ENCODE measurements around the gene PNMA8C. TPM values are rescaled to one million over a fixed set of nuclear protein-coding genes. Genes with fewer than 3 reads are reported as not detected.
"Not testable (repeated sequence)": the region's sequence is repeated elsewhere in the genome, so short reads cannot be mapped to it uniquely, and the experiment has no call there.

The PNMA8C gene
- total RNA-seq, 2 experiments from 2014 or later: not detected

DNA sequence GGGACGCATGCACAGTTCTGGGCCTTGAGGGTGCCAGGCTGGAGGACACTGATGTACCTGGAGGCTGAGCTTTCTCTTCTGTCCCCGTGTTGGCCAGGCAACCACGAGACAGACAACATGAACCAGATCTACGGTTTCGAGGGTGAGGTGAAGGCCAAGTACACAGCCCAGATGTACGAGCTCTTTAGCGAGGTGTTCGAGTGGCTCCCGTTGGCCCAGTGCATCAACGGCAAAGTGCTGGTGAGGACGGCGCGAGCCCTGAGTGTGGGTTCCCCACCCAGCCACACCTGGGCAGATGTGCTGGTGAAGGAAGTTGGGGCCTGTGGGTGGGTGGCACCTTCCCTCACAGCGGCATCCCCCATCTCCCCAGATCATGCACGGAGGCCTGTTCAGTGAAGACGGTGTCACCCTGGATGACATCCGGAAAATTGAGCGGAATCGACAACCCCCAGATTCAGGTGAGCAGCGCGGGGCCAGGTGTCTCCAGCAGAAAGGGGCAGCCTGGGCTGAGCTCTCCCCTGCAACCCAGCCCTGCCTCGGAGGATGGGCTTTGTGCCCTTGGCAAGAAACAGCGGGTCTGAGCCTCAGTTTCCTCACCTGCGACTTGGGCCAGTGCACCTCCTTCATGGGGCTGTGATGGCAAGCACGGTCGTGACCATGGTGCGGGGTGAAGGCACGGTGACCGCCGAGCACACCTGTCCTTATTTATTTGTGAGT is 41.6 kb downstream of the PNMA8C start:
- Mint-ChIP-seq H3K9me3 (peaks cover 2% of the 10 kb centered on the region), H3K27me3 (no peaks in the 10 kb centered on the region), H3K36me3 (ENCODE audit: low read depth) (peaks cover 72% of the 10 kb centered on the region), H3K4me3 (no peak overlapping the region), H3K4me1 (no peaks in the 10 kb centered on the region), H3K27ac (no peak overlapping the region)
- ChIA-PET POLR2A (interaction anchor here (1.4 kb wide), 1 partner anchor 16 kb away, joined by 3 read pairs; no protein-coding TSS in a partner anchor), CTCF (interaction anchor here (1.0 kb wide), 1 partner anchor 9 kb away, joined by 3 read pairs; no protein-coding TSS in a partner anchor)
- DNase-seq: no peak

DNA sequence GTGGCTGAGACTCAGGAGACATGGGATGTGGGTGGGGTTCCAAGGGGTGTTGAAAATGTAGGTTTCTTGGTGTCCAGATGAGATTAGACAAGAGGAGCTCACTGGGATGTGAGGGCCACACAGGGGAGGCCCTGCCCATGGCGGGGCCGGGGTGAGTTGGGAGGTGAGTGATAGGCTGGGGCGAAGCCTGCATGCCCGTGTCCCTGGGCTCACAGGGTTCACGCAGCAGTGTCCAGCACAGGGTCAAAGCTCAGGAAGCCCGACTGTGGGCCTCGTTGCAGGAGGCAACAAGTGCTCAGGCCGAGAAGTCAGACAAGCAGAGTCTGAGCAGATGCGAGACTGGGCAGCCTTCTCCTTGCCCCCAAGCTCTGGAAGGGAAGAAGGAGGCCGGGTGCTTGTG is 42.6 kb downstream of the PNMA8C start:
- no peaks in the 10 kb centered on the region for H3K27me3 Mint-ChIP-seq
- no peaks in the 10 kb centered on the region for H3K4me1 Mint-ChIP-seq
- ChIA-PET POLR2A (interaction anchor here (1.4 kb wide), 1 partner anchor 15 kb away, joined by 3 read pairs; no protein-coding TSS in a partner anchor), CTCF (no interaction called here)
- H3K9me3 Mint-ChIP-seq: peaks cover 2% of the 10 kb centered on the region
- H3K27ac Mint-ChIP-seq: no peak overlapping the region
- DNase-seq: no peak
- peaks cover 69% of the 10 kb centered on the region for H3K36me3 Mint-ChIP-seq (ENCODE audit: low read depth)
- H3K4me3 Mint-ChIP-seq: no peak overlapping the region

DNA sequence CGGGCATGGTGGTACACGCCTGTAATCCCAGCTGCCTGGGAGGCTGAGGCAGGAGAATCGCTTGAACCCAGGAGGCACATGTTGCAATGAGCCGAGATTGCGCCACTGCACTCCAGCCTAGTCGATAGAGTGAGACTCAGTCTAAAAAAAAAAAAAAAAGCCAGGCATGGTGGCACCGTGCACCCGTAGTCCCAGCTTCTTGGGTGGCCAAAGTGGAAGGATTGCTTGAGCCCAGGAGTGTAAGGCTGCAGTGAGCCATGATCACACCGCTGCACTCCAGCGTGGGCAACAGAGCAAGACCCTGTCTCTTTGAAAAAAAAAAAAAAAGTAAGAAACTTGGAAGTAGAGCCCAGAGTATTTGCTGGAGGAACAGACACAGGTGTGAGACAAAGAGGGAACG is 43.1 kb downstream of the PNMA8C start:
- H3K27me3 Mint-ChIP-seq: no peaks in the 10 kb centered on the region
- peaks cover 71% of the 10 kb centered on the region for H3K36me3 Mint-ChIP-seq (ENCODE audit: low read depth)
- no peak overlapping the region for H3K4me3 Mint-ChIP-seq
- POLR2A ChIA-PET: interaction anchor here (1.4 kb wide), 1 partner anchor 15 kb away, joined by 3 read pairs; no protein-coding TSS in a partner anchor
- CTCF ChIA-PET: no interaction called here
- H3K9me3 Mint-ChIP-seq: peaks cover 2% of the 10 kb centered on the region
- no peak overlapping the region for H3K27ac Mint-ChIP-seq
- no peaks in the 10 kb centered on the region for H3K4me1 Mint-ChIP-seq
- no peak for DNase-seq

DNA sequence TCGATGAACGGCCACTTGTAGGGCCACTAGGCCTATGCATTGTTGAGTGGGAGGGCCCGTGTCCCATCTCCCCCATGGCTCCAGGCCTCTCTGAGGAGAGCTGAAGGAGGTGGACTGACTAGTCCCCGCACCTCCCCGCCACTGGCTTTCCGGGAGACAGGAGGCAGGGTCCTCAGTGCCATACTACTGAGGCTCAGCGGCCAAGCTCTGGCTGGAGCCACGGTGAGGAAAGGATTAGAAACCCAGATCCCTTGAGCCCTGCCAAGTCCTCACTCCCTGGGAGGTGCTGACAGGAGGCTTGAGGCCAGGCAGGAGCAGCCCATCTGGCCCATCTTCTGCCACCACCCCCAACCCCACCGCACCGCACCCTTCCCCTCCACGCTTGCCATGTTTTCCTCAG is 44.3 kb downstream of the PNMA8C start:
- ChIA-PET CTCF (no interaction called here), POLR2A (interaction anchor here (0.6 kb wide), 1 partner anchor 23 kb away, joined by 3 read pairs; no protein-coding TSS in a partner anchor)
- H3K36me3 Mint-ChIP-seq (ENCODE audit: low read depth): peaks cover 73% of the 10 kb centered on the region

DNA sequence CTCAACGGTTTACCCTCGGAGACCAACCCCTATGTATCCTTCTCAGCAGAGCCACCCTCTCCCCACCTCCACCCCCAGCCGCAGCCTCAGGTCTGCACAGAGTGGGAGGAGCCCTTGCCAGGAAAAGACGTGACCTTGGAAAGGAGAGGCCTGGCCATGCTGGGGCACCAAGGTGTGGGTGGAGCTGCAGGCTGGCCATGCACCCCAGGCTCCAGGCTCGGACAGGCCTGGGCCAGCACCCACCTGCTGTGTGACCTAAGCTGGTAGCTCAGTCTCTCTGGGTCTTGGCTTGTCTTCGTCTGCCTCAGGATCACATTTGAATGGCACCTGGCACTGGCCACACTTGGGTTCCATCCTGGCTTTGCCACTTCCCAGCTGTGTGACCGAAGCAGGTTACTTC is 44.9 kb downstream of the PNMA8C start:
- Mint-ChIP-seq H3K4me3 (no peak overlapping the region), H3K27me3 (no peaks in the 10 kb centered on the region), H3K4me1 (no peaks in the 10 kb centered on the region), H3K36me3 (ENCODE audit: low read depth) (peaks cover 71% of the 10 kb centered on the region), H3K9me3 (no peaks in the 10 kb centered on the region), H3K27ac (no peak overlapping the region)
- ChIA-PET POLR2A (no interaction called here), CTCF (no interaction called here)
- no peak for DNase-seq

More for the DNA sequence above, 44.3 kb downstream of the PNMA8C start:
- DNase-seq: no peak
- Mint-ChIP-seq H3K27ac (no peak overlapping the region), H3K9me3 (peaks cover 1% of the 10 kb centered on the region), H3K4me1 (no peaks in the 10 kb centered on the region), H3K27me3 (no peaks in the 10 kb centered on the region), H3K4me3 (no peak overlapping the region)

DNA sequence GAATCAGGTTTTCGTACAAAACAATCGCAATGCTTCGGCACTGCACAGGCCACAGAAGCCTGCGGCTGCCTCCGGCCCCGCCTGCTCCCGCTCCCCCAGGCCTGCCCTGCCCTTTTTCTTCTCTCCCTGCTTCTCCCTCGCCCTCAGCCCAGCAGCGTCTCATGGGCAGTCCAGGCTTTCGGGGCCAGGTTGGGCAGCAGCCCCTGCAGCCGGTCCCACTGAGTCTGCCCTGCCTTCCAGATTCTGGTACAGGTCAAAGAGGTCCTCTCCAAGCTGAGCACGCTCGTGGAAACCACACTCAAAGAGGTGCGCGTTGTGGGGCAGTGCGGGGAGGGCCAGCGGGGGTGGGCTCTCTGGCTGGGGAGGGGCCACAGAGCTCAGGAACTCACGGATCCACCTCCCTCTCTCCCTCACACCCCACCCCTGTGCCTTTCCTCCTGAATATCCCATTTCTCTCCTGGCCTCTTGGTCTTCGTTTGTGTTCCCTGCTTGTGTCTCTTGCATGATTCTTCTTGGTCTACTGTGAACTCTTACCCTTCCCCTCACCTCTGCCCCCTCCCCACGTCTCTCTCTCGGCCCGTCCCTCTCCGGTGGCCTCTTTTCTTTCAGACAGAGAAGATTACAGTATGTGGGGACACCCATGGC is 45.4 kb downstream of the PNMA8C start:
- POLR2A ChIA-PET: no interaction called here
- DNase-seq: no peak
- CTCF ChIA-PET: no interaction called here

DNA sequence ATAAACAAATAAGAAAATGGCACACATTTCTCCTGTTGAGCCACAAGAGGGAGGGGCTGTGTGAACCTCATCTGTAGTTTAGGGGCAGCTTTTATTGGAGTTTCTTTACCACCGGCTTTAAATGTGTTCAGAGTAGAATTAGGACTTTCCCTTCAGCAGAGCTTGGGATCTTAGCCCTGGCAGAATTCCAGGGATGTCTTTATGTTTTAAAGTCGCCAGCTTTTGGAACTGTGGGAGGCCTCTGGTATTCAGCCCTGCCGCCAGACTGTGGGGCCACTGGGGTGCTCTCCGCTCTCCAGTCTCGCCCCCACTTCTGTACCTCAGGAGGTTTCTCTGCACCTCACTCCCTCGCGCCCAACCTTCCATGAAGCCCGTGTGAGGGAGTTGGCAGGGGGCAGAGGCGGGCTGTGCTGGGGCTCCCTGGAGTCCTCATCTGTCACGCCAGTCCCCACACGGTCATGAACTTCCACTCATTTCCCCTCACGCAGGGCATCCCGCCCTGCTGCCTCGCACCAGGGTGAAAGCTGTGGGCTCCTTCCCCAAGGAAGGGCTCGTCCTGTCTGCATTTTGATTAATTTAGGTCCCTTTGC is 46.9 kb downstream of the PNMA8C start:
- no peaks in the 10 kb centered on the region for H3K4me1 Mint-ChIP-seq
- ChIA-PET POLR2A (interaction anchor here (1.0 kb wide), 1 partner anchor 13 kb away, joined by 3 read pairs; no protein-coding TSS in a partner anchor), CTCF (interaction anchor here (1.8 kb wide), 1 partner anchor 14 kb away, joined by 5 read pairs; no protein-coding TSS in a partner anchor)
- H3K4me3 Mint-ChIP-seq: no peak overlapping the region
- no peaks in the 10 kb centered on the region for H3K27me3 Mint-ChIP-seq
- H3K36me3 Mint-ChIP-seq (ENCODE audit: low read depth): peaks cover 66% of the 10 kb centered on the region
- no peak for DNase-seq
- no peaks in the 10 kb centered on the region for H3K9me3 Mint-ChIP-seq
- no peak overlapping the region for H3K27ac Mint-ChIP-seq

More for the DNA sequence above, 45.4 kb downstream of the PNMA8C start:
- no peaks in the 10 kb centered on the region for H3K9me3 Mint-ChIP-seq
- no peak overlapping the region for H3K4me3 Mint-ChIP-seq
- H3K36me3 Mint-ChIP-seq (ENCODE audit: low read depth): peaks cover 71% of the 10 kb centered on the region
- no peak overlapping the region for H3K27ac Mint-ChIP-seq
- H3K27me3 Mint-ChIP-seq: no peaks in the 10 kb centered on the region
- no peaks in the 10 kb centered on the region for H3K4me1 Mint-ChIP-seq

DNA sequence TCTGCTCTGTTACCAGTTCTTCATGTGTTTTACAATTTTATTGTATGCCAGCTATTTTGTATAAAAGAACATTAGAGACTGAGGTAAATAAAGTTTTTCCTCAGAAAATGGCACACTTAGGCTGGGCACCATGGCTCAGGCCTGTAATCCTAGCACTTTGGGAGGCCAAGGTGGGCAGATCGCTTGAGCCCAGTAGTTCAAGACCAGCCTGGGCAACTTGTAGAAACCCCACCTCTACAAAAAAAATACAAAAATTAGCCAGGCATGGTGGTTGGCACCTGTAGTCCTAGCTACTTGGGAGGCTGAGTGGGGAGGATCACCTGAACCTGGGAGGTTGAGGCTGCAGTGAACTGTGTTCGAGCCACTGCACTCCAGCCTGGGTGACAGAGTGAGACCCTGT is 47.4 kb downstream of the PNMA8C start:
- H3K27me3 Mint-ChIP-seq: no peaks in the 10 kb centered on the region
- no peak overlapping the region for H3K4me3 Mint-ChIP-seq
- ChIA-PET CTCF (interaction anchor here (1.8 kb wide), 1 partner anchor 14 kb away, joined by 5 read pairs; no protein-coding TSS in a partner anchor), POLR2A (interaction anchor here (1.0 kb wide), 1 partner anchor 14 kb away, joined by 3 read pairs; no protein-coding TSS in a partner anchor)
- H3K4me1 Mint-ChIP-seq: no peaks in the 10 kb centered on the region
- DNase-seq: no peak
- no peak overlapping the region for H3K27ac Mint-ChIP-seq
- peaks cover 68% of the 10 kb centered on the region for H3K36me3 Mint-ChIP-seq (ENCODE audit: low read depth)
- H3K9me3 Mint-ChIP-seq: no peaks in the 10 kb centered on the region

DNA sequence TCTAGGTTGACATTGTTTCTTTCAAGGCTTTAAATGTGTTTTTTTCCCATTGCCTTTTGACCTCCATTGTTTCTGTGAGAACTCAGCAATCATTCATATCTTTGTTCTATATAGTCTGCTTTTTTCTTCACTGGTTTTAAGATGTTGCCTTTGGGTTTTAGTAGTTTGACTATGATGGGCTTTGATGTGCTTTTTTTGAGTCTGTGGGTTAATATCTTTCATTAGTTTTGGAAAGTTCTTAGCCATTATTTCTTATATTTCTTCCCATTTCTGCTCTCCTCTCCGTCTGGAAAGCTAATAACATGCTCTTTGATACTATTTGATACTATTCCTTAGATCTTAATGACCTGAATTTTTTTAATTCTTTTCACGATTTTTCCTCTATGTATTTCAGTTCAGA is 48.0 kb downstream of the PNMA8C start:
- Mint-ChIP-seq H3K4me3 (no peak overlapping the region), H3K9me3 (no peaks in the 10 kb centered on the region), H3K27ac (no peak overlapping the region), H3K4me1 (no peaks in the 10 kb centered on the region), H3K36me3 (ENCODE audit: low read depth) (peaks cover 70% of the 10 kb centered on the region), H3K27me3 (no peaks in the 10 kb centered on the region)
- POLR2A ChIA-PET: no interaction called here
- CTCF ChIA-PET: interaction anchor here (1.8 kb wide), 1 partner anchor 15 kb away, joined by 5 read pairs; no protein-coding TSS in a partner anchor
- no peak for DNase-seq

DNA sequence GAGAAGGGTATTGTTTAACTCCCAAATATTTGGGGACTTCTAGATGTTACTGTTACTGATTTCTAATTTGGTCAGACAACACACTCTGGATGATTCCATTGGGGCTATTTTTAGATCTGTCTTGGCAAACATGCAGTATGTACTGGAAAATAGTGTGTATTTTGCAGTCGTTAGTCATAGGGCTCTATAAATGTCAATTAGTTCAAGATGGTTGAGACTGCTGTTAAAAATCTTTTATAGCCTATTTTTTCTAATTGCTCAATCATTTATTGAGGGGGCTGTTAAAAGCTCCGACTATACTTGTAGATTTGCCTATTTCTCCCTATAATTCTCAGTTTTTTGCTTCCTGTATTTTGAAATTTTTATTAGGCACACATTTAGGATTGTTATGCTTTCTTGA is 50.5 kb downstream of the PNMA8C start:
- DNase-seq: no peak

DNA sequence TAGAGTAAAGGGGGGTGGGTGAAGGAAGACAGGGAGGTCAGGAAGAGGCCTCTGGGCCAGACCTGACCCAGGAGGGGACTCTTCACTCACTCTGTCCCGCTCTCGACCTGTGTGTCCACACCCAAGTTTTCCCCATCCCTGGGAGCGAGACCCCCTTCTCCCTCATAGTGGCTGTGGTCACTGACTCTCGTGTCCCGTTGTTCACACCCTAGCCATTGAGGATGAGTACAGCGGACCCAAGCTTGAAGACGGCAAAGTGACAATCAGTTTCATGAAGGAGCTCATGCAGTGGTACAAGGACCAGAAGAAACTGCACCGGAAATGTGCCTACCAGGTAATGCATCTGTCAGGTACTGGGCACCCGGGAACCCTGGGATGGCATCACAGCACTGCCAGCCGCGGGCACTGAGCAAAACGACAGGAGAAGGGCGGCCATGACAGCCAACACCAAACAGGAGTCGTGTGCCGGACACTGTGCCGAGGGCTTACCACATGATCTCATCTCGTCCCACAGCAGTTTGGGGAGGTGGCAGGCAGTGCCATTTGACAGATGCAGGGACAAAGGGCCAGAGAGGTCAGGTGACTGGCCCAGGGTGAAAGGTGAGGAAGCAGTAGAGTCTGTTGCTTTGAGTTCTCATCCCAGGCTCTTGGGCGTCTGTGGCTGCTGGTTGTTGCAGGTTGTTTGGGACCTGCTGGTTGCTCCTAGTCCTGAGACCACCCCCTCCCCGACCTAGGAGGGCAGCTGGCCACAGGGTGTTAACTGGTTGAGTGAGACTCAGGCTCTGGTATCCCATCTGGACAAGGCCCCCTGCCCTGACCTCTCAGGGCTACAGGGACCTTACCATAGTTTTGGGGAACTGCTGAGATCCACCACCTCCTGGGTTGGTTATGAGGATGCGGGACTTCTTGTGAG is 52.2 kb downstream of the PNMA8C start:
- CTCF ChIA-PET: interaction anchor here (0.6 to 1.1 kb wide), 2 partner anchors 16 to 26 kb away, joined by 3 read pairs; no protein-coding TSS in a partner anchor
- POLR2A ChIA-PET: no interaction called here
- Mint-ChIP-seq H3K9me3 (no peaks in the 10 kb centered on the region), H3K4me3 (no peak overlapping the region), H3K4me1 (peaks cover 9% of the 10 kb centered on the region), H3K36me3 (ENCODE audit: low read depth) (peaks cover 44% of the 10 kb centered on the region), H3K27ac (no peak overlapping the region), H3K27me3 (no peaks in the 10 kb centered on the region)
- no peak for DNase-seq

More for the DNA sequence above, 50.5 kb downstream of the PNMA8C start:
- Mint-ChIP-seq H3K4me1 (no peaks in the 10 kb centered on the region), H3K36me3 (ENCODE audit: low read depth) (peaks cover 56% of the 10 kb centered on the region), H3K27ac (no peak overlapping the region), H3K27me3 (no peaks in the 10 kb centered on the region), H3K9me3 (no peaks in the 10 kb centered on the region), H3K4me3 (no peak overlapping the region)
- POLR2A ChIA-PET: no interaction called here
- CTCF ChIA-PET: interaction anchor here (1.0 kb wide), 1 partner anchor 14 kb away, joined by 4 read pairs; no protein-coding TSS in a partner anchor

DNA sequence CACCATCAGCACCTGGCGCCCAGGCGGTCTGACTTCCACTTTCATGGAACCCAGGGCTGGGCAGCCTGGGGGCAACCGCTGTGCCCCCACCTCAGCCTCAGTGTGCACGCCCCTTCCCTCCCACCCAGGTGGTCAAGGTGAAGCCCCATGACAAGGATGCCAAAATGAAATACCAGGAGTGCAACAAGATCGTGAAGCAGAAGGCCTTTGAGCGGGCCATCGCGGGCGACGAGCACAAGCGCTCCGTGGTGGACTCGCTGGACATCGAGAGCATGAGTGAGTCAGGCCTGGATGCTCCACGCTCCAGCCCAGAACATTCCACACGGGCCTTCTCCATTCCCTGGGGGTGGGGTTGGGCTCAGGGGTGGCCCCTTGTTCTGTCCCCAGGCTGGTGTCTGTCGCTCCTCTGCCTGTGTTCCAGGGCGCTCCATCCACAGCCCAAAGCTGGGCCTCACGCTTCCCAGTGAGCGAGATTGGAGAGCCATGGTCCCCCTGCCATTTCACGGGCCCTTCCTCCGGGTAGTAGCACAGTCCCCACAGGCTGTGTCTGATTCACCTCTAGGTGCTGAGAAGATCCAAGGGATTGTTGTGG is 53.2 kb downstream of the PNMA8C start:
- H3K4me3 Mint-ChIP-seq, CTCF ChIA-PET, H3K9me3 Mint-ChIP-seq, H3K27me3 Mint-ChIP-seq, POLR2A ChIA-PET, DNase-seq, H3K27ac Mint-ChIP-seq: not testable (repeated sequence)
- Mint-ChIP-seq H3K4me1 (peaks cover 16% of the 10 kb centered on the region), H3K36me3 (ENCODE audit: low read depth) (peaks cover 42% of the 10 kb centered on the region)
